Epithelial cell of esophagus (primary cell): ENCODE measurements around the gene NLRP5.
"Not testable (repeated sequence)": the region's sequence is repeated elsewhere in the genome, so short reads cannot be mapped to it uniquely, and the experiment has no call there.

Experiments
- DNase-seq: peaks from one replicate; pipeline ENCODE4 v3.0.0; 2010; ENCODE audit warnings: low read depth
- H3K4me3 ChIP-seq: 2 replicates; pipeline ENCODE4 v1.5.1; 2011; ENCODE audit warnings: mild to moderate bottlenecking, low read length, control low read depth
- CTCF ChIP-seq: IDR thresholded peaks from 2 replicates; pipeline ENCODE4 v1.5.1; 2011; ENCODE audit warnings: low read depth, mild to moderate bottlenecking, low read length, control low read depth, inconsistent platforms; ENCODE audit not compliant: insufficient read depth; ENCODE audit errors: missing control alignments

Gene NLRP5

GRCh38 chr19:56091751-56092546, 105.4 kb downstream of the NLRP5 start:
- DNase-seq, result peak; percentile 27
- no peak overlapping the region for H3K4me3 ChIP-seq

GRCh38 chr19:56092685-56093631, 106.4 kb downstream of the NLRP5 start:
- DNase-seq, result no peak
- no peak for TF ChIP-seq CTCF
- no peak overlapping the region for H3K4me3 ChIP-seq

More at GRCh38 chr19:56091751-56092546, 105.4 kb downstream of the NLRP5 start:
- TF ChIP-seq CTCF, result no peak

DNA sequence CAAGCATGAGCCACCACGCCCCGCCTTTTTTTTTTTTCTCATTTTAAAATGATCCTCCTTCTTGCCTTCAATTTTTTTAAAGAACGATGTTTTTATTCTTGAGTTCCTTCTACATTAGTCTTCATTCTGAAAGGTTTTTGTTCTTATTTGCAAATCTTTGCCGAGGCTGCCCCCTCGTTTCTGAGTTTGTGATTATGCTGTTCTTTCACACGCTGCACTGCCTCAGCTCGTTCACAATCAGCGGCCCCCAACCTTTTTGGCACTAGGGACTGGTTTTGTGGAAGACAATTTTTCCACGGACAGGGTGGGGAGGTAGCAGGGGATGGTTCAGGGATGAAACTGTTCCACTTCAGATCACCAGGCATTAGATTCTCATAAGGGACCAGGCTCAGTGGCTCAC, 107.9 kb downstream of the NLRP5 start:
- no peak for DNase-seq
- TF ChIP-seq CTCF, result no peak
- H3K4me3 ChIP-seq, result no peak overlapping the region

DNA sequence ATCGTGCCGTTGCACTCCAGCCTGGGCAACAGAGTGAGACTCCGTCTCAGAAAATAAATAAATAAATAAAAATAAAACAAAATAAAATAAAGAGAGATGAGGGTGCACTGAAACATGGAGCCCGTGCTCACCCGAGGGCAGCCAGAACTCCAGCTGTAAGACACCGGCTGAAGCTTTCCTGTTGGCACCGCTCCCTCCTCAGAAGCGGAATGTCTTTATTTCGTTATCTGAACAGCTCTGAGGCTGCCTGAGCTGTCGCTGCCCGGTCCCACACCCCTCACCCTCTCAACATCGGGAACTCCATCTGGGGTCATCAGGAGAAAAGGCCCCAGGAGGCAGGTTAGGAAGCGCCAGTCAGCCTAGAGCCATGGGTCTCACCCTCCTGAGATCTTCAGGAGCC, 110.1 kb downstream of the NLRP5 start:
- no peak overlapping the region for H3K4me3 ChIP-seq
- TF ChIP-seq CTCF, result no peak
- no peak for DNase-seq

- DNase-seq, result no peak
- no peak for TF ChIP-seq CTCF
- H3K4me3 ChIP-seq, result no peak overlapping the region
Measured at GRCh38 chr19:56097306-56097705, 110.7 kb downstream of the NLRP5 start.

DNA sequence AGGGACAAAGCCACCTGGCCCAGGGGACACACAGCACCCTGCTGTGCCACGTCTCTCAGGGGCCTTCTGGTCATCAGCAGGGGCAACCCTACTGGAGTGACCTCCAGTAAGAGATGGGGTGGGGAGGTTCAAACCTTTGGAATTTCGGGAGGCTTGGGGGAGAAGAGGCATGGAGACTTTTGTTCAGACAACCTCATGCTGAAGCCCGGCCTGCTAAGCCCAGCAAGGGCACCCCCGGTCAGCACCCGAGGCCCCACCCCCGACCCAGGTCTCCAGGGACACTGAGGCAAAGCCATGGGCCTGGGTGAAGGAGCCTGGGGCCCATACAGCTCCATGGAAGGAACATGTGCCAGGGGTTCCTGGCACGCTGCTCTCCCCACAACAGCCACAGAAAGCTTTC, 111.2 kb downstream of the NLRP5 start:
- TF ChIP-seq CTCF, result no peak
- H3K4me3 ChIP-seq, result no peak overlapping the region

DNA sequence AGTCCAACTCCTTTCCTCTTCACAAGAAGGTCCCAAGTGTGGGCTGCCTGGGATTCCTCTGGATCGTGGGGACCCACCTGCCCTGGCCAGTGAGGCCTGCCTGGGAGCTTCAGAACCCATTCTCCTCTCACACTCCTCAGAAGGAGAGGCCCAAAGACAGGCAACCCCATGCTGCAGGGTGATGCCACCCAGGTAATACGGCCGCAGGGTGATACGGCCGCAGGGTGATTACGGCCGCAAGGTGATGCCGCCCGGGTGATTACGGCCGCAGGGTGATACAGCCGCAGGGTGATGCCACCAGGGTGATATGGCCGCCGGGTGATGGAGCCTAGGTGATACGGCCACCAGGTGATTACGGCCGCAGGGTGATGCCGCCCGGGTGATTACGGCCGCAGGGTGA, 111.7 kb downstream of the NLRP5 start:
- DNase-seq, result not testable (repeated sequence)

More for the DNA sequence above, 111.2 kb downstream of the NLRP5 start:
- DNase-seq, result no peak

More for the DNA sequence above, 111.7 kb downstream of the NLRP5 start:
- not testable (repeated sequence) for H3K4me3 ChIP-seq
